Rectal smooth muscle tissue (tissue), 1 donor: ENCODE results near the gene TSGA10.
"Not testable (repeated sequence)": the region's sequence is repeated elsewhere in the genome, so short reads cannot be mapped to it uniquely, and the experiment has no call there.

ENCODE experiments used
- H3K27ac ChIP-seq: one replicate; pipeline ENCODE4 v1.7.0; 2013; ENCODE audit warnings: low read depth, low read length, inconsistent platforms
- H3K27me3 ChIP-seq: one replicate; pipeline ENCODE4 v1.7.0; 2013; ENCODE audit warnings: low read length; ENCODE audit not compliant: control insufficient read depth, insufficient read depth
- H3K36me3 ChIP-seq: one replicate; pipeline ENCODE4 v1.7.0; 2013; ENCODE audit warnings: low read length; ENCODE audit not compliant: control insufficient read depth, insufficient read depth
- H3K4me1 ChIP-seq: one replicate; pipeline ENCODE4 v1.7.0; 2013; ENCODE audit warnings: low read length; ENCODE audit not compliant: control insufficient read depth, insufficient read depth
- H3K4me3 ChIP-seq: one replicate; pipeline ENCODE4 v1.7.0; 2013; ENCODE audit warnings: low read length
- H3K9ac ChIP-seq: one replicate; pipeline ENCODE4 v1.7.0; 2013; ENCODE audit warnings: low read length

Gene TSGA10, protein sequence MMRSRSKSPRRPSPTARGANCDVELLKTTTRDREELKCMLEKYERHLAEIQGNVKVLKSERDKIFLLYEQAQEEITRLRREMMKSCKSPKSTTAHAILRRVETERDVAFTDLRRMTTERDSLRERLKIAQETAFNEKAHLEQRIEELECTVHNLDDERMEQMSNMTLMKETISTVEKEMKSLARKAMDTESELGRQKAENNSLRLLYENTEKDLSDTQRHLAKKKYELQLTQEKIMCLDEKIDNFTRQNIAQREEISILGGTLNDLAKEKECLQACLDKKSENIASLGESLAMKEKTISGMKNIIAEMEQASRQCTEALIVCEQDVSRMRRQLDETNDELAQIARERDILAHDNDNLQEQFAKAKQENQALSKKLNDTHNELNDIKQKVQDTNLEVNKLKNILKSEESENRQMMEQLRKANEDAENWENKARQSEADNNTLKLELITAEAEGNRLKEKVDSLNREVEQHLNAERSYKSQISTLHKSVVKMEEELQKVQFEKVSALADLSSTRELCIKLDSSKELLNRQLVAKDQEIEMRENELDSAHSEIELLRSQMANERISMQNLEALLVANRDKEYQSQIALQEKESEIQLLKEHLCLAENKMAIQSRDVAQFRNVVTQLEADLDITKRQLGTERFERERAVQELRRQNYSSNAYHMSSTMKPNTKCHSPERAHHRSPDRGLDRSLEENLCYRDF

DNA sequence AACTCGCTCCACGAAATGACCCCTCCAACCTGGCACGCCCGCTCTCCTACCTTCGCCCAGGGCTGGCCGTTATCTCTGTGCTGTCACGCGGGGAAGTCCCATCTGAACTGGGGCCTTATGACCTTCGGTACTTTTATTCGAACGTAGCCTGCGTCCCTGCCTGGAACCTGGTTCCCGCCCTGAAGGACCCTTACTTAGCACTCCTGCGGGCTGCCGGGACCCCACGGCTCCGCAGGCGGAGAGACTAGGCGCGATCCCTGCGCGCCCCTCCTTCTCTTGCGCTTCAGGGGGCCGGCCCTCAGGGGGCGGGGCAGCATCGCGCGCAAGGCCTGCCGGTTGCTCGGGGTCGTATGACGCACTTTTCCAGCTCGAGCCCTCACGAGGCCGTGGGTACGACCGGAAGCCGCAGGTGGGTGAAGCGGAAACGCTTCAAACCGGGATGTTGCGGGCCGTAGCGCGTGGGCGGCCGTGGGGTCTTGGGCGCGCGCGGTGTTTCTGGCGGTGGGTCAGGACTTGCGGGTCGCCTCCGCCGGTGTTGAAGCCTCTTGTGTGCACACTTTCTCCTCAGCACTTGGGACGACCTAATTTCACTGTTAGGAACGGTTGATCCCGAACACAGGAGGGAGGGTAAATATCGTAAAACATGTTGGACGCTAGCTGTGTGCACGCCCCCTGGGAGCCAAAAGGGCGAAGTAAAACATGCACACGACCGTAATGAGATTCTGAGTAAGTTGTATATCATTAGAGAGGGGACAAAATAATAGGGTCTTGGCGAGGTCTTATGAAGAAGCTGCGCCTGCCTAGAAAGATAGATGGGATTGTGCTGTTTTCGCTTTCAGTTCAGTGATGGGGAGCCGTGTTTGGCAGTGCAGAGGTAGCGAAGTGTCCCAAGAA is at the start of gene TSGA10, which contains the start of gene LIPT1:
Gene TSGA10 (minus strand): TSS at position 300 of the 894 bp plus-strand sequence. CDS start 45,503 bp downstream, outside the sequence.
Gene LIPT1 (plus strand): TSS at position 325 of the 894 bp plus-strand sequence. CDS start 6,991 bp downstream, outside the sequence.
- Histone ChIP-seq H3K9ac (peak within 1 kb of the TSS; percentile 74), H3K36me3 (peaks cover 7% of the 10 kb centered on the region), H3K27ac (peak within 1 kb of the TSS; percentile 89), H3K4me3 (peak within 1 kb of the TSS; percentile 85), H3K27me3 (no peaks in the 10 kb centered on the region), H3K4me1 (no peaks in the 10 kb centered on the region)

DNA sequence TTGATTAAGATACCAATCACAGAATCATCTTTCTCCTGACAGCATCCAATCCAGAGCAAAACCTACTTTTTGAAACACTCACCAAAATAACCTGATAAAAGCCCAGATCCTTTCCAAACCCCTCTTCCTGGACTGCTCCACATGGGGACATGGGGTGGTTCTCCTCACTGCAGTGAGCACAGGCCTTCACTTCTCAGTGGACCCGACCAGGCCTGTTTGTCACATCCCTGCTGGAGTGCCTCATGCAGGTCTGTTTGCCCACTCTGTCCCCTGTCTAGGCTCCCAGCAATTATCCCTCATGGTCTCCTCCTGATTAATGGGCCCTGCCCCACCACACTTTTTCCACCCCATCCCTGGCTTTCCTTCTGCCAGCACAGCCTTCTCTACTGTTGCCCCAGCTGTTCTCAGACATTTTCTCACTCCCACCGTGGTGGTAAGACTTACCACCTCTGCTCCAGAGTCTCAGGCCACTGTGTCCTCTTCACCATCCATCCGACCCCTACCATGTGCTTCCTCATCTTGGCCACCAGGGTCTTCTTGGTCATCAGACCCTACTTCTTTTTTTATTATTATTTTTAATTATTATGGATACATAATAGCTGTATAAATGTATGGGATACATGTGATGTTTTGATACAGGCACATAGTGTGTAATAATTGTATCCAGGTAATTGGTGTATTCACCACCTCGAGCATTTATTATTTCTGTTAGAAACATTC is 47.4 kb upstream of the TSGA10 start:
- Histone ChIP-seq H3K9ac (no peak overlapping the region), H3K36me3 (peaks cover 3% of the 10 kb centered on the region), H3K4me3 (no peak overlapping the region), H3K27me3 (no peaks in the 10 kb centered on the region), H3K27ac (no peak overlapping the region), H3K4me1 (no peaks in the 10 kb centered on the region)

DNA sequence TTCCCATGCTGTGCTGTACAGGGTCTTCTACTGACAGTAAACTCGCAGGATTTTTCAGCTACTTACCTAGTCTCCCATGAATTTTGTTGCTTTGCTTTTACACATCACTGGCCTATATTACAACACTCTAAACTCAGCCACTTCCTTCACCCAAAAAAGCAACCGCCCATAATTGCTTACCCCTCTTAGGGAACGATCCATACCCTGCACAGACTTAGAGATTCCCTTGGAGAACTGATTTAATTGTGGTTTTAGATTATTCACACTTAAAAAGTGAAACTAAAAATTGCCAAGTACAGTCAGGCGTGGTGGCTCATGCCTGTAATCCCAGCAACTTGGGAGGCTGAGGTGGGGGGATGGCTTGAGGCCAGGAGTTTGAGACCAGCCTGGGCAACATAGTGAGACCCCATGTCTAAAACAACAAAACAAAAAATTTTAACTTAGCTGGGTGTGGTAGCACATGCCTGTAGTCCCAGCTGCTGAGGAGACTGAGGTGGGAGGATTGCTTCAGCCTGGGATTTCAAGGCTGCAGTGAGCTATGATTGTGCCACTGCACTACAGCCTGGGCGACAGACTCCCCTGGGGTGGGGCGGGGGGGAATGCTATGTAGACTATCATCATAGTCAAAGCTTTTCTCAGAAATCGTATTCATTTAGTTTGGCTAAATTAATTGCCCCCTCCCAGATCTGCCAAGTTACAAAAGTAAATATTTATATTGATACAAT is 45.5 kb upstream of the TSGA10 start:
- Histone ChIP-seq H3K27me3 (no peaks in the 10 kb centered on the region), H3K4me1 (no peaks in the 10 kb centered on the region), H3K27ac (no peak overlapping the region), H3K36me3 (peaks cover 6% of the 10 kb centered on the region), H3K9ac (no peak overlapping the region), H3K4me3 (no peak overlapping the region)

DNA sequence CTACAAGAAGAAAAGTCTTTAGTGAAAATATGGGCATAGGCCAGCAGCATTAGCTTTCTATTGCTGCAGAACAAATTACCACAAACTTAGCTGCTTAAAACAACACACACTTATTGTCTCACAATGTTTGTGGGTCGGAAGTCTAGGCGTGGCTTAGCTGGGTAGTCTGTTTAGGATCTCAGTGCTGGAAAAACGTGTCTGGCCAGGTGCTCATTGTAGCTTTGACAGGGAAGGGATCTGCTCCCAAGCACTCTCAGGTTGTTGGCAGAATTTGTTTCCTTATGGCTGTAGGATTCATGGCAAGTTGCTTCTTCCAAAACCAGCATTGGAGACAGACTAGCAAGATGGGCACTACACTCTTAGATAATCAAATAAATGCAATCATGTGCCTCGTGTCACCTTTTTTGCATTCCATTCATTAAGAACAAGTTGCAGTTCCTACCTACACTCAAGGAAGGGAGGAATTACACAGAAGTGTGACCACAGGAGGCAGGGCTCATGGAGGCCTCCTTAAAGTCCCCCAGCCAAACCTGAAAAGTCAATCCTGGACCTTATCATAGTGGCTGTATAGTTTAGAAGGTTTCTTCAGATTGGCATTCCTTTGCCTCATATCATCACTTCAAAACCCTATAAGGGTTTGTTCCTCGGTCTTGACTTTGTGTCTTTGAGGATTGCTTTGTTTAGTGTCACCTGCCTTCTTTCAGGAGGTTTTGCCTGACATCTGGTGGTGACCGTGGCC is 43.5 kb upstream of the TSGA10 start:
- no peaks in the 10 kb centered on the region for H3K4me1 ChIP-seq
- H3K27ac ChIP-seq = no peak overlapping the region
- no peaks in the 10 kb centered on the region for H3K27me3 ChIP-seq
- H3K36me3 ChIP-seq = peaks cover 6% of the 10 kb centered on the region
- H3K9ac ChIP-seq = no peak overlapping the region
- H3K4me3 ChIP-seq = no peak overlapping the region

DNA sequence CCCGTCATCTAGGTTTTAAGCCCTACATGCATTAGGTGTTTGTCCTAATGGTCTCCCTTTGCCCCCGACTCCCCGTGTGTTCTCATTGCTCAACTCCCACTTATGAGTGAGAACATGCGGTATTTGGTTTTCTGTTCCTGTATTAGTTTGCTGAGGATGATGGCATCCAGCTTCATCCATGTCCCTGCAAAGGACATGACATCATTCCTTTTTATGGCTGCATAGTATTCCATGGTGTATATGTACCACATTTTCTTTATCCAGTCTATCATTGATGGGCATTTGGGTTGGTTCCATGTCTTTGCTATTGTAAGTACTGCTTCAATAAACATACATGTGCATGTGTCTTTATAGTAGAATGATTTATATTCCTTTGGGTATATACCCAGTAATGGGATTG is 37.6 kb upstream of the TSGA10 start:
- not testable (repeated sequence) for H3K27me3 ChIP-seq, H3K9ac ChIP-seq, H3K4me3 ChIP-seq, H3K36me3 ChIP-seq, H3K4me1 ChIP-seq, H3K27ac ChIP-seq

DNA sequence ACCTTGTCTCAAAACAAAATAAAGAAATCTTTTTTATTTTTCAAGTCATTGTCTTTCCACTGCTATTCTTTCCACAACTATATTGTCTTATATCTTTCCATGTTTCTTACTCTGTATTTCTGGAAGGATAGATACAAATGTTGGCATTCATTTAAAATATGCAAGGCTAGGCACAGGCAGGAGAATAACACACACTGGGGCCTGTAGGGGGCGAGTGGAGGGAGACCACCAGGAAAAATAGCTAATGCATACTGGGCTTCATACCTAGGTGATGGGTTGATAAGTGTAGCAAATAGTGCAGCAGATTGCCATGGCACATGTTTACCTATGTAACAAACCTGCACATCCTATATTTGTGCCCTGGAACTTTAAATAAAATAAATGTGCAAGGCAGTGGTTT is 35.8 kb upstream of the TSGA10 start:
- H3K4me1 ChIP-seq = no peaks in the 10 kb centered on the region
- no peak overlapping the region for H3K9ac ChIP-seq
- H3K36me3 ChIP-seq = peaks cover 2% of the 10 kb centered on the region
- H3K4me3 ChIP-seq = no peak overlapping the region
- no peak overlapping the region for H3K27ac ChIP-seq
- H3K27me3 ChIP-seq = no peaks in the 10 kb centered on the region

DNA sequence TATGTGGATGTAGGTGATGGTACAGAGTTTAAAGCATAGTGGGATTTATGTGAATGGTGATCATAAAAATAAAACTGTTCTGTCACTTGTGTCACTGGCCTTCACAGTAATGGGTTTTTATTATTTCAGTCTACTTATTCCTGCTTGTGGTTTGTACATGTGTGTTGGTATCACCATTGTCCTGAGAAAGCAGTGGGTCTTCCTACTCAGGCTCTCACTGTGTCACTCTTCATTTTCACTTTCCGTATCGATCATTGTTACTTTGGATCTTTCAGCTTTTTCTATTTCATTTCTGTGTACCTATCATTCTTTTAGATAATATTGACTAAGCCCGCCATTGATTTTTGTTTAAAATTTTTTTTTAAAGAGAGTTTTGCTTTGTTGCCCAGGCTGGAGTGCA is 33.6 kb upstream of the TSGA10 start:
- Histone ChIP-seq H3K4me3 (no peak overlapping the region), H3K27ac (no peak overlapping the region), H3K9ac (no peak overlapping the region), H3K27me3 (no peaks in the 10 kb centered on the region), H3K4me1 (no peaks in the 10 kb centered on the region), H3K36me3 (peaks cover 2% of the 10 kb centered on the region)

DNA sequence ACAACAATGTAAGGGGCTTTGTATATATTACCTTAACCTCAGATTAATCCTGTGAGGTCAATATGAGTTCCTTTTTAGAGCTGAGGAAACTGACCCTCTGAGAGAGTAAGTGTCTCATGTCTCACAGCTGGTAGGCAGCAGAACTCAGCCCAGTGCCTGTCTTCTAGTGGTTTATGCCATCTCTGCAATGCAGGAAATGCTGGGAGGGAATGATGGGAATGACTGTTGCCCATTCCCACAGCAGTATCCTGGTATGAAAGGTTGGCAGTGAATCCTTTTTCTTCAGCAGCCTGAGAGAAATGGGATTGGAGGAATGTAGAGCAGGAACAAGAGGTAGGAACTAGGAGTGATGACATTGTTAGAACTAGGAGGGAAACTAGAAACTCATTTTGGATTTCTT is 32.3 kb upstream of the TSGA10 start:
- H3K9ac ChIP-seq = no peak overlapping the region
- H3K4me1 ChIP-seq = no peaks in the 10 kb centered on the region
- H3K27ac ChIP-seq = no peak overlapping the region
- no peak overlapping the region for H3K4me3 ChIP-seq
- H3K36me3 ChIP-seq = peaks cover 2% of the 10 kb centered on the region
- no peaks in the 10 kb centered on the region for H3K27me3 ChIP-seq

DNA sequence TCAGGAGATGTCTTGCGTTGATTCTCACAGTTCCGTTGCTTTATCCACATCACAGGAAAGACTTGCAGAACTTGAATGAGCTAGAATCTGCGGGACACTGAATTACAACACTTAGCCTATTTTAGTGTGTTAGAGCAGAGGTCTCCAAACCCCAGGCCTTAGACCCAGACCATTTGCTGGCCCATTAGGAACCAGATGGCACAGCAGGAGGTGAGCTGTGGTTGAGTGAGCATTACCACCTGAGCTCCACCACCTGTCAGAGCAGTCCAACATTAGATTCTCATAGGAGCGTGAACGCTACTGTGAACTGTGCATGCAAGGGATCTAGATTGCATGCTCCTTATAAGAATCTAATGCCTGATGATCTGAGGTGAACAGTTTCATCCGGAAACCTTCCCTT is 30.1 kb upstream of the TSGA10 start:
- Histone ChIP-seq H3K27me3 (no peaks in the 10 kb centered on the region), H3K4me1 (peaks cover 6% of the 10 kb centered on the region), H3K27ac (no peak overlapping the region), H3K9ac (no peak overlapping the region), H3K4me3 (no peak overlapping the region), H3K36me3 (peaks cover 2% of the 10 kb centered on the region)

DNA sequence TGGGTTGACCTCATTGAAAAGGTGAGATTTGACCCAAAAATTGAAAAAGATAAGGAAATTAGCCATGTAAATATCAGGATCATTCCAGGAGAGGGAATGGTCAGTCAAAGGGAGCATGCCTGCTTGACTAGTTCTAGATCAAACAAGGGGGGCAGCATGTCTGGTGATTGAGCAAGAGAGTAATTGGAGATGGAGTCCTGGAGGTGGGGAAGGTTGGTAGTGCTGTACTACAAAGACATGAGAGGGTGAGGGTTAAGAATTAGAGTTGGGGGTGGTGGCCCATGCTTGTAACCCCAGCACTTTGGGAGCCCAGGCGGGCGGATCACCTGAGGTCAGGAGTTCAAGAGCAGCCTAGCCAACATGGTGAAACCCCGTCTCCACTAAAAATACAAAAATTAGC is 28.3 kb upstream of the TSGA10 start:
- no peaks in the 10 kb centered on the region for H3K27me3 ChIP-seq
- H3K9ac ChIP-seq = no peak overlapping the region
- peaks cover 6% of the 10 kb centered on the region for H3K4me1 ChIP-seq
- no peak overlapping the region for H3K4me3 ChIP-seq
- H3K36me3 ChIP-seq = peaks cover 2% of the 10 kb centered on the region
- H3K27ac ChIP-seq = no peak overlapping the region

DNA sequence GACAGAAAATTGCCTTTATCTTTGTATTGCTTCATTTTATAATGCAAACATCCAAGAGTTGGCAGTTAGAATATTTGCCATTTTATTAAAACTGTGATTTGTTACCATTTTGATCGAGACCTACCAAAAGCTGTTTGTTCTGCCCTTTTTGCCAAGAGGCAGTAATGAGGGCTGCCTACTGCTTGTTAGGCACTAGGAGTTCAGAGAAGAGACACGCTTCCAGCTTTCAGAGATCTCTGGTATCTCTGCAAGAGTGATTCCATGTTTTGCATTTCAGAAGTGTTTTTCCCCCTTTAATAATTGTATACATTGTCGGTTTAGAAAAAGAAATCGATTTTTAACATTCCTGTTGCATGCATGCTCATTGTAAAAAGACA is 26.9 kb upstream of the TSGA10 start:
- Histone ChIP-seq H3K9ac (peak overlapping the region; percentile 74), H3K4me1 (peaks cover 6% of the 10 kb centered on the region), H3K27me3 (no peaks in the 10 kb centered on the region), H3K27ac (no peak overlapping the region), H3K36me3 (peaks cover 2% of the 10 kb centered on the region), H3K4me3 (peak overlapping the region; percentile 99)
